Panc1 (cell line): Measurements from ENCODE around the gene ANKH. TPM values are rescaled to one million over a fixed set of nuclear protein-coding genes. Genes with fewer than 3 reads are reported as not detected.
"Not testable (repeated sequence)": the region's sequence is repeated elsewhere in the genome, so short reads cannot be mapped to it uniquely, and the experiment has no call there.

Experiments used
- ATAC-seq: fragments of 200-7000 bp; cut with Tn5 transposase; 2 replicates; pipeline ENCODE4 v1.9.1; 2020; ENCODE audit warnings: mild to moderate bottlenecking, moderate library complexity
- BruUV-seq: library from RNA; stranded (reverse); fragments of 400-500 nt; replicated peaks from 2 replicates; lab custom pipeline; 2021; lab: Mats Ljungman, UMichigan
- CTCF ChIA-PET: fragments of 300-600 bp; sonication (Branson Sonifier 250); formaldehyde crosslinking; loops from one replicate; lab custom pipeline; 2022; ENCODE audit warnings: antibody characterized with exemption; lab: Charles Lee
- POLR2A ChIA-PET: fragments of 300-600 bp; sonication (Branson Sonifier 250); formaldehyde crosslinking; loops from one replicate; lab custom pipeline; 2022; ENCODE audit warnings: antibody characterized with exemption; lab: Charles Lee
- DNase-seq: peaks from one replicate; pipeline ENCODE4 v3.0.0-alpha.2; 2010; ENCODE audit warnings: low read depth, low spot score
- H3K27ac ChIP-seq: 2 replicates; pipeline ENCODE4 v1.5.1; 2011; ENCODE audit warnings: mild to moderate bottlenecking, low read length, inconsistent platforms
- H3K27me3 ChIP-seq: fragments of 200-500 bp; sonication (Bioruptor generic); 2 replicates; pipeline ENCODE4 v1.6.0; 2014; ENCODE audit warnings: low read length, inconsistent platforms; ENCODE audit not compliant: control insufficient read depth, insufficient read depth
- H3K36me3 ChIP-seq: fragments of 200-500 bp; sonication (Bioruptor generic); 2 replicates; pipeline ENCODE4 v1.5.1; 2014; ENCODE audit warnings: inconsistent platforms, mild to moderate bottlenecking, low read length, moderate library complexity; ENCODE audit not compliant: control insufficient read depth, insufficient read depth
- H3K4me1 ChIP-seq: 2 replicates; pipeline ENCODE4 v1.5.1; 2011; ENCODE audit warnings: inconsistent platforms, mild to moderate bottlenecking, low read length, moderate library complexity; ENCODE audit not compliant: control insufficient read depth, insufficient read depth
- H3K4me3 ChIP-seq, 2 experiments: 2 replicates each; pipeline ENCODE4 v1.5.1; 2011 to 2012; ENCODE audit warnings: low read depth in 2 of 2, low read length in 2 of 2, mild to moderate bottlenecking in 2 of 2, inconsistent platforms in 1 of 2, moderate library complexity in 1 of 2
- H3K9me3 ChIP-seq: fragments of 200-500 bp; sonication (Bioruptor generic); 2 replicates; pipeline ENCODE4 v1.5.1; 2014; ENCODE audit warnings: low read depth, mild to moderate bottlenecking, inconsistent platforms, low read length, moderate library complexity; ENCODE audit not compliant: control insufficient read depth, insufficient read depth
- POLR2AphosphoS5 ChIP-seq: IDR thresholded peaks from 2 replicates; pipeline ENCODE4 v1.6.1; 2012; ENCODE audit warnings: mild to moderate bottlenecking, low read depth, low read length, moderate library complexity
- REST ChIP-seq, 2 experiments: IDR thresholded peaks; 2 replicates each; pipeline ENCODE4 v1.6.1; 2011 to 2012; ENCODE audit warnings: low read depth in 2 of 2, control low read depth in 1 of 2, low read length in 1 of 2, mild to moderate bottlenecking in 1 of 2, moderate library complexity in 1 of 2; ENCODE audit not compliant: insufficient read depth in 1 of 2
- SIN3A ChIP-seq: IDR thresholded peaks from 2 replicates; pipeline ENCODE4 v1.6.1; 2012; ENCODE audit warnings: low read depth, mild to moderate bottlenecking, low read length, moderate library complexity, borderline replicate concordance; ENCODE audit not compliant: insufficient read depth
- TCF7L2 ChIP-seq: IDR thresholded peaks from 2 replicates; pipeline ENCODE4 v1.6.1; 2011; ENCODE audit warnings: mild to moderate bottlenecking, low read depth, low read length, inconsistent platforms
- in situ Hi-C: cut with HindIII; loops from 2 replicates; pipeline ENCODE4 v1.10.0; 2016; ENCODE audit warnings: low sequenced_read_pairs, low pct_unique_long_range_greater_than_20kb
- intact Hi-C: fragments of 100-400 bp; cut with micrococcal nuclease; formaldehyde crosslinking; loops from one replicate; pipeline ENCODE4 v1.10.0; 2022; ENCODE audit not compliant: unreplicated experiment
- total RNA-seq: library from RNA; stranded (reverse); gene quantifications from one replicate; pipeline ENCODE4 v1.2.1, GENCODE V29; 2021; ENCODE audit not compliant: unreplicated experiment
- TF ChIP-seq, protein P1 (sequence below): fragments of 450-650 bp; IDR thresholded peaks from 2 replicates; pipeline ENCODE4 v1.5.1; 2017; ENCODE audit warnings: mild to moderate bottlenecking

The ANKH gene
- total RNA-seq, 1 experiment from 2014 or later: 11.2 TPM

GRCh38 chr5:14879937-14880589 lies 8.5 kb upstream of the ANKH start:
- no peaks in the 10 kb centered on the region for H3K36me3 ChIP-seq
- no peak overlapping the region for H3K4me3 ChIP-seq
- no peak for DNase-seq
- no peaks in the 10 kb centered on the region for H3K9me3 ChIP-seq
- no TSS peak for BruUV-seq
- H3K27me3 ChIP-seq: peaks cover 3% of the 10 kb centered on the region; the same call in 1 of the 2 replicates
- no peak for TF ChIP-seq SIN3A
- ChIA-PET CTCF (no interaction called here), POLR2A (no interaction called here)
- H3K27ac ChIP-seq: no peak overlapping the region
- in situ Hi-C loops: no loop called here
- intact Hi-C loops: no loop called here
- ATAC-seq: no peak
- H3K4me1 ChIP-seq: no peaks in the 10 kb centered on the region

- H3K27ac ChIP-seq: no peak overlapping the region
- H3K27me3 ChIP-seq: peaks cover 3% of the 10 kb centered on the region; the same call in 1 of the 2 replicates
- ATAC-seq (no peak), DNase-seq (no peak)
- H3K4me1 ChIP-seq: no peaks in the 10 kb centered on the region
- ChIA-PET CTCF (no interaction called here), POLR2A (no interaction called here)
- H3K9me3 ChIP-seq: no peaks in the 10 kb centered on the region
- no peaks in the 10 kb centered on the region for H3K36me3 ChIP-seq
- in situ Hi-C loops: no loop called here
- no peak for TF ChIP-seq POLR2AphosphoS5
- TF ChIP-seq TCF7L2: no peak
- no peak for TF ChIP-seq REST (IDR thresholded peaks at IDR 0.05; ENCODE audit: insufficient read depth in 1 of 2, low read depth in 2 of 2, low read length in 1 of 2)
- TF ChIP-seq SIN3A: no peak
- TF ChIP-seq, protein P1, sequence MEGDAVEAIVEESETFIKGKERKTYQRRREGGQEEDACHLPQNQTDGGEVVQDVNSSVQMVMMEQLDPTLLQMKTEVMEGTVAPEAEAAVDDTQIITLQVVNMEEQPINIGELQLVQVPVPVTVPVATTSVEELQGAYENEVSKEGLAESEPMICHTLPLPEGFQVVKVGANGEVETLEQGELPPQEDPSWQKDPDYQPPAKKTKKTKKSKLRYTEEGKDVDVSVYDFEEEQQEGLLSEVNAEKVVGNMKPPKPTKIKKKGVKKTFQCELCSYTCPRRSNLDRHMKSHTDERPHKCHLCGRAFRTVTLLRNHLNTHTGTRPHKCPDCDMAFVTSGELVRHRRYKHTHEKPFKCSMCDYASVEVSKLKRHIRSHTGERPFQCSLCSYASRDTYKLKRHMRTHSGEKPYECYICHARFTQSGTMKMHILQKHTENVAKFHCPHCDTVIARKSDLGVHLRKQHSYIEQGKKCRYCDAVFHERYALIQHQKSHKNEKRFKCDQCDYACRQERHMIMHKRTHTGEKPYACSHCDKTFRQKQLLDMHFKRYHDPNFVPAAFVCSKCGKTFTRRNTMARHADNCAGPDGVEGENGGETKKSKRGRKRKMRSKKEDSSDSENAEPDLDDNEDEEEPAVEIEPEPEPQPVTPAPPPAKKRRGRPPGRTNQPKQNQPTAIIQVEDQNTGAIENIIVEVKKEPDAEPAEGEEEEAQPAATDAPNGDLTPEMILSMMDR: no peak
- intact Hi-C loops: no loop called here
- H3K4me3 ChIP-seq: no peak overlapping the region
- no TSS peak for BruUV-seq
Observed at GRCh38 chr5:14879393-14879792, 7.8 kb upstream of the ANKH start.

DNA sequence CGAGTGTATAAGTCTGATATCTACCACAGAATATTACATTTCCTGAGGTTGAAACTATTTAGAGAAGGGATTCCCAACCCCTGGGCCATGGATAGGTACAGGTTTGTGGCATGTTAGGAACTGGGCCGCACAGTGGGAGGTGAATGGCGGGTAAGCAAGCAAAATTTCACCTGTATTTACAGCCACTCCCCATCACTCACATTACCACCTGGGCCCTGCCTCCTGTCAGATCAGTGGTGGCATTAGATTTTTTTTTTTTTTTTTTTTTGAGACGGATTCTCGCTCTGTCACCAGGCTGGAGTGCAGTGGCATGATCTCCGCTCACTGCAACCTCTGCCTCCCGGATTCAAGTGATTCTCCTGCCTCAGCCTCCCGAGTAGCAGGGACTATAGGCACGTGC lies 6.6 kb upstream of the ANKH start:
- H3K4me3 ChIP-seq, H3K9me3 ChIP-seq, intact Hi-C loops, H3K27ac ChIP-seq, POLR2A ChIA-PET, in situ Hi-C loops, DNase-seq, BruUV-seq, H3K4me1 ChIP-seq, CTCF ChIA-PET, H3K36me3 ChIP-seq, H3K27me3 ChIP-seq, ATAC-seq: not testable (repeated sequence)
